Activated T-cell treated with anti-CD3 and anti-CD28 coated beads for 4 hours (primary cell): ENCODE results near the gene HEBP1.
"Not testable (repeated sequence)": the region's sequence is repeated elsewhere in the genome, so short reads cannot be mapped to it uniquely, and the experiment has no call there.

ENCODE experiments used
- DNase-seq: peaks from one replicate; pipeline ENCODE4 v3.0.0-alpha.2; 2020

The HEBP1 gene

DNA sequence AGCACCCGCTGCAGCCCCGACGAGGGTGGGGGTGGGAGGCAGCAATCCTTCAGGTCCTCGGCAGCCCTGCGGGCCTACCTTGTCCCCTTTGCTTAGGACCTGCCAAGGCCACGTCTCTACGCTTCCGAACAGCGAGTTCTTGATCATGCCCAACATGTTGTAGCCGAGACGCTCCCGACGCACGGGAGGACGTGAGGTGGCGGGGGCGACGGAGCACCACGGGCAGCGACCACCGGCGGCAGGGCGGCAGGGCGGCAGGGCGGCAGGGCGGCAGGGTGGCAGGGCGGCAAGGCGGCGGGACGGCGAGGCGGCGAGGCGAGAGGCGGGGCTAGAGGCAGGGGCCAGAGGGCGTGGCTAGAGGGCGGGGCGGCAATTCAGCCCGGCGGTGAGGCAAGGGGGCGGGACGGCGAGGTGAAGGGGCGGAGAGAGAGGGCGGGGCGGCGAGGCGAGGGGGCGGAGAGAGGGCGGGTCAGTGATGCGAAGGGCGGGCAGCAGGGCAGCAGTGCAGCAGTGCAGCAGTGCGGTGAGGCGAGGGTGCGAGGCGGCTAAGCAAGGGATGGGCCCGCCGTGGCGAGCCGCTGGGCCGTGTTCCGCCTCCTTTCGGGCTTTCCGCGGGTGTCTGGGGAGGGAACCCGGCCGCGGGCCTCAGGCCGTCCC, at the start of gene HEBP1:
HEBP1 (minus strand) TSS at position 307 of the 657 bp plus-strand sequence; CDS start at position 156, 151 bp downstream.
- DNase-seq = peak; percentile 97

DNA sequence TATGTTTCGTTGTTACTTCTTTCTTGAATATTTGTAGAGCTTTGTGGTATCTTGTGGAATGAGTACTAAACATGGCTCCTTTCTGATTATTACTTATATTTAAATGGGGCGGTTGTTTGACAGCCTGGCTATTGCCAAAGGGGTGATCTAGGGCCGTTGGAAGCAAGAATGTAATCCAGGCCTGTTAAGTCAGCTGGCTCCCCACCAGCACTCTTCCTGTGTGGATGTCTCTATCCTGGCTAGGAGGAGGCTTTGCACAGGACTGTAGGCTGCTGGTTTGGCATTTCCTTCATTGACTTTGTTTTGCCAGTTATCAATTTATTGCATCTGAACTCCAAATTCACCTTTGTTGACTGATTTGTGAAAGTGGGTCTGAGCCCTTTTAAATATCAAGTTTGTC, 49.8 kb upstream of the HEBP1 start:
- DNase-seq = no peak

GRCh38 chr12:13046964-13047363, 46.9 kb upstream of the HEBP1 start:
- DNase-seq = no peak

GRCh38 chr12:13045816-13046215, 45.8 kb upstream of the HEBP1 start:
- no peak for DNase-seq

DNA sequence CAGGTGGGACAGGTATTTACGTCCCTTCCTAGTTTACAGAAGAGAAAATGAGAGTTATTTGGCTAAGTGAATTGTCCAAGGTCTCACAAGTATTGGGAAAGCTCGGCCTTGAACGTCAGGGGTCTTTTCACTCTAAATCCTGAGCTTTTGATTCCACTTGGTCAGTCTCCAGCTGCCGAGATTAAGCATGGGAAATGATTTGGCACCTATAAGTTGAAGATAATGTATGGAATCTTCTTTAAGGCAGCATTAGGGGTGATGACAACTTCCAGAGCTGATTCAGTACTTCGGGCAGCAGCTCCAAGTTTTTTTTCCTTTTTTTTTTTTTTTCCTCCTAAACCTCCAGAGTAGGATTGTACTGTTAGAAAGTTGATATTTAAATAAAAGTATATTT, 44.8 kb upstream of the HEBP1 start:
- DNase-seq = no peak

GRCh38 chr12:13044002-13044905, 44.2 kb upstream of the HEBP1 start, which contains the start of gene FAM234B:
FAM234B (plus strand) TSS chr12:13044381; CDS start chr12:13044404, 23 bp downstream.
- peak; percentile 63 for DNase-seq

DNA sequence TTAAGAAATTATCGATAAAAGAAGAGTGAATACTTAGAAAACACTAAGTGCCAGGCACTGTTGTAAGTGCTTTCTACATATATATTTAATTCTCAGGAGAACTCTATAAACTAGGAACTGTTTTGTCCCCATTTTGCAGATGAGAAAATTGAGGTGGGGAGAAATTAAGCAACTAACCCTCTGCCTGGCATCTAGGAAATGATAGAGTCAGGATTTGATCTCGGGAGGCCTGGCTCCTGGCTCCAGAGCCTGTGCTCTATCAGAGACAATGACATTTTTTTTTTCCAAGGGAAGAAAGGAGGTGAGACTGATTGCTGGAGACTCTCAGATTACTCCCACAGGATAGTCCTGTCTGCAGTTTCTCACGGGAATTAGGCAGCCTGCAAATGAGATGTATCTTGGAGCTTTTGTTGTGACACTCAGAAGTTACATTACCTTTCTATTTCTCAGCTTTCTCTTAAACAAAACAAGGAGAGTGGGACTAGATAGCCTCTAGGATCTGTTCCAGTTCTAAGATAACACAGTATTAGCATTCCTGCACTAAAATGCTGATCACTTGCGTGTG, 42.7 kb upstream of the HEBP1 start:
- no peak for DNase-seq

GRCh38 chr12:13041224-13041623, 41.2 kb upstream of the HEBP1 start:
- no peak for DNase-seq

- no peak for DNase-seq
Measured at GRCh38 chr12:13039328-13039956, 39.4 kb upstream of the HEBP1 start.

- DNase-seq = no peak
Measured at GRCh38 chr12:13038491-13039161, 38.6 kb upstream of the HEBP1 start.

- no peak for DNase-seq
Measured at GRCh38 chr12:13036881-13037280, 36.8 kb upstream of the HEBP1 start.

GRCh38 chr12:13035335-13035734, 35.3 kb upstream of the HEBP1 start:
- not testable (repeated sequence) for DNase-seq

DNA sequence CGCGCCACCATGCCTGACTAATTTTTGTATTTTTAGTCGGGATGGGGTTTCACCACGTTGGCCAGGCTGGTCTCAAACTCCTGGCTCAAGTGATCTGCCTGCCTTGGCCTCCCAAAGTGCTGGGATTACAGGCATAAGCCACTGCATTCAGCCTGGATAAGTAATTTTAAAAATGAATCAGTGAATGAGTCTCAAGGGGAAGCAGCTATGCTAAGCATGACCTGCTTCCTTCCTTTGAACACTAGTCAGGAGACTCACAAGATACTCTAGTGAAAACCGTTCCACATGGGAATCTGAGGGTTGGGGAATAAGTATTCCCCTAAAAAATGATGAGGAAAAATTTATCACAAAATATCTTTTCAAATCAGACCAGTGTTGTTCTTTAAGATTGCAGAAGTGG, 33.4 kb upstream of the HEBP1 start:
- no peak for DNase-seq

GRCh38 chr12:13032164-13032563, 32.1 kb upstream of the HEBP1 start:
- DNase-seq = no peak

- DNase-seq = no peak
Measured at GRCh38 chr12:13030541-13031291, 30.7 kb upstream of the HEBP1 start.

DNA sequence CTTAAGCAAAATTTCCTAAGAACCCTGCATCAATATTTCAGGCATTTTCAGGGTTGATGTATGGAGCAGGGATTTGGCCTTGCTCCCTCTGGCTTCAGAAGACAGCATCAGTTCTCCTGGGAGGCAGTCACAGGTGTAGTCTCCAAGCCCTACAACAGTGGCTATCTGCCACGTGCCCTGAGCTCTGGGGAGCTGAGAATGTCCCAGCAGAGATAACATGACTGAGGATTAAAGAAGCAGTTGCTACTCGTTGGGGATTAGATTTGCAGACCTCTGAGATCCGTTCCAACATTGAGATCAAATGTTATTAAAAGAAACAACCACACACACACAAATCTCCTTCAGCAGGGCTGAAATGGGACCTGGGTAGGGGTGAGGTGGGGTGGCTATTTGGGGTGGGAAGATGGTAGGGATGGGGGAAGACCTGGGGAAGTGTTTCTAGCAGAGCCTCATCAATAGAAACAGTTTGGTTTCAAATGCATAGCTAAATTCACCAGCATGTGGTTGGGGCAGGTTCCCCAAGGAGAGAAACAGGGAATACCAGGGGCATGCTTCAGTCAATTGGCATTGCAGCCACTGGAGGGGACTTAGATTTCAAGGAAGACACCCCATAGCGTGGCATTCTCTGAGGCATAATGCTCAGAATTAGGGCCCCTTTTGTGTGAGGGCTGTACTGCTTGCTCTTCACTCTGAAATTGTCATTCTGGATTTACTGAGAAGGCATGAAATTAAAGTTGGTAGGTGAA, 28.9 kb upstream of the HEBP1 start:
- DNase-seq = no peak

DNA sequence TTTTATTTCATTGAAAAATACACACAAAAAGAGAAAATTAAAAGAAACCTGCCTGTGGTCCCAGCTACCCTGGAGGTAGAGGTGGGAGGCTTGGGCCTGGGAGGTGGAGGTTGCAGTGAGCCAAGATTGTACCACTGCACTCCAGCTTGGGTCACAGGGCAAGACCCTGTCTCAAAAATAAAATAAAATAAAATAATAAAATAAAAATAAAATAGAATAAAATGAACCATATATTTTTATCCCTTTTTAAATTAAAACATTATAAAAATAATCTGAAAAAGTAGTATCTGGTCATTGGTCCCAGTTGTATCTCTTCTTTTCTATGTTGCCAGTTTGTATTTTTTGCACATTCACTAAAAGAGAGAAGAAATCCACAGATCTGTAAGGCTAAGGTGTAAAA, 27.4 kb upstream of the HEBP1 start:
- no peak for DNase-seq

GRCh38 chr12:13027032-13027431, 27.0 kb upstream of the HEBP1 start:
- DNase-seq = no peak

- DNase-seq = no peak
Measured at GRCh38 chr12:13026286-13026685, 26.2 kb upstream of the HEBP1 start.

DNA sequence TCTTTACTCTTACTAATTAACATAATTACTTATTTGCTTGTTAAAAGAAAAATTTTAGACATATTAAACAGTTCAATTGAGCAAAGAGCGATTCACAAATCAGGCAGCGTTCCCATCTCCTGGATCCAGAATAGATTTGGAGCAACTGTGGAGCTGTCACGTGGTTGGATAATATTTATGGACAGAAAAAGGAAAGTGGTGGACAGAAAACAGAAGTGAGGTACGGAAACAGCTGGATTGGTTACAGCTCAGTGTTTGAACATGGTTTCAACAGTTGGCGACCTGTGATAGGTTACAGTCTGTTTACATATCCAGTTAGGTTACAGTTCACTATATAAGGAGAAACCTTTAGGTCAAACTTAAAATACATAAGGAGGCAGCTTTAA, 24.5 kb upstream of the HEBP1 start:
- DNase-seq = no peak

- DNase-seq = no peak
Measured at GRCh38 chr12:13023811-13024530, 23.9 kb upstream of the HEBP1 start.
